GM21786 (cell line): Measurements from ENCODE around the gene UBQLN4.
"Not testable (repeated sequence)": the region's sequence is repeated elsewhere in the genome, so short reads cannot be mapped to it uniquely, and the experiment has no call there.

Experiments used
- ATAC-seq: cut with Tn5 transposase; IDR thresholded peaks from one replicate; pipeline ENCODE4 v1.9.1; 2021; ENCODE audit not compliant: unreplicated experiment

Gene UBQLN4

DNA sequence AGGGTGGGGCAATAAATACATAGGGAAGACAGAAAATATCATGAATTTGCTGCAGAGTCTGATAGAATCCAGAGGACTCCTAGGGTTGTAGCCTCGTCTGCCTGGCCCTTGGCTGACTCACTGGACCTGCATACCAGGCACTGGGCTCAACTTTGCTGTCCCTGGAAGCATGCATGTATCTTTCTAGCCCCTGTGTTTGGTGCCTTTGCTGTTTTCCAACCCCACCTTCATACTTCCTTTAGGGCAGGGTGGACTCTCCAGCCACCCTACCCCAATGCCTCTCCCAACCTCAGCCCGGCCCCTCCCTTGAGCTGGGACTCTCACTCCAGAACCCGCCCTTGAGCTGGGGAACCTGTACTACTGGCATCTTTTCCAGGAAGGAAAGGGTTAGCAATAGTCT, 8.6 kb upstream of the UBQLN4 start:
- no peak for ATAC-seq

DNA sequence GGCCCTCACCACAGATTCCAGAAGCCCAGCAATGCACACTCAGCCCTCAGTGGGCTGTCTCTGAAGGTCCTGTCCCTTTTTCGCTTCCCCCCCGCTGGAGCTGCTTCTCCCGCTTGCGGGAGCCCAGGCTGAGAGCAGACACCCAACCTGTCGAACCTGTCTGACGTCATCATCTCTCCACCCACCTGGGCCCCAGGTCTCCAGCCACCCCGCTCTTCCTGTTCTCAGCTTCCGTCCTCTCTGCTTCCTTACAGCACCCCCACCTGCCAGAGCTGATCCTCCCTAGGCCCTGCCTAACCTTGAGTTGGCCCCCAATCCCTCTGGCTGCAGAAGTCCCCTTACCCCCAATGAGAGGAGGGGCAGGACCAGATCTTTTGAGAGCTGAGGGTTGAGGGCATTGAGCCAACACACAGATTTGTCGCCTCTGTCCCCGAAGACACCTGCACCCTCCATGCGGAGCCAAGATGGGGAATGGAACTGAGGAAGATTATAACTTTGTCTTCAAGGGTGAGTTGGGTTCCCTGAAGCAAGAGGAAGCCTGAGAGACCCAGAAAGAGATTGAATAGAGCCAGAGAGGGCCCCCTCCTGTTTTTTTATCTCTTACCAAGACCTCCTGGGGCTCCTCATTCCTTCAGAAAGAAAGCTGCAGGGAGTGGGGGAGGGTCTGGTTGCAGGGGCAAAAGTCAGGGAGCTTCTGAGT, 7.5 kb upstream of the UBQLN4 start, which contains the start of gene RAB25:
Gene RAB25, plus strand, starts transcription at position 224 of the 700 bp plus-strand sequence. Its CDS starts 241 bp downstream, at position 465.
- no peak for ATAC-seq

DNA sequence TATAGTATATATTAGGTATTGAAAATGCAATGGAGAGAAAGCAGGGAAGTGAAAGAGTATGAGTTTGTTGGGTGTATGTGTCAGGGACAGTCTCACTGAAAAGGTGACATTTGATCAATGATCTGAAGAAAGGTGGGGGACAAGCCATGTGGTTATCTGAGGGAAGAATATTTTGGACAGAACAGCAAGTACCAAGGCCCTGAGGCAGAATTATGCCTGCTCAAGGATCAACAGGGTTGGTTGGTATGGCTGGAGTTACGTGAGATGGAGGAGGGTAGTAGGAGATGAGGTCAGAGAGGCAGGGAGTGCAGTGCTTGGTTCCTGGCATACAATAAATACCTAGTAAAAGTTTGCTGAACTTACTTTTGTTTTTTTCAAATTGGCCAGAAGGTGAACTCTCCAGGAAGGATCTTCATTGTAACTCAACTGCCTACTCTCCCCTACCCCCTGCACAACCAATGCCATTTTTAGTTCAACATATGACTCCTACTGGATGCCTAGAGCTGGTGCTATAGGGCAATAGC, 2.8 kb upstream of the UBQLN4 start:
- ATAC-seq: no peak

DNA sequence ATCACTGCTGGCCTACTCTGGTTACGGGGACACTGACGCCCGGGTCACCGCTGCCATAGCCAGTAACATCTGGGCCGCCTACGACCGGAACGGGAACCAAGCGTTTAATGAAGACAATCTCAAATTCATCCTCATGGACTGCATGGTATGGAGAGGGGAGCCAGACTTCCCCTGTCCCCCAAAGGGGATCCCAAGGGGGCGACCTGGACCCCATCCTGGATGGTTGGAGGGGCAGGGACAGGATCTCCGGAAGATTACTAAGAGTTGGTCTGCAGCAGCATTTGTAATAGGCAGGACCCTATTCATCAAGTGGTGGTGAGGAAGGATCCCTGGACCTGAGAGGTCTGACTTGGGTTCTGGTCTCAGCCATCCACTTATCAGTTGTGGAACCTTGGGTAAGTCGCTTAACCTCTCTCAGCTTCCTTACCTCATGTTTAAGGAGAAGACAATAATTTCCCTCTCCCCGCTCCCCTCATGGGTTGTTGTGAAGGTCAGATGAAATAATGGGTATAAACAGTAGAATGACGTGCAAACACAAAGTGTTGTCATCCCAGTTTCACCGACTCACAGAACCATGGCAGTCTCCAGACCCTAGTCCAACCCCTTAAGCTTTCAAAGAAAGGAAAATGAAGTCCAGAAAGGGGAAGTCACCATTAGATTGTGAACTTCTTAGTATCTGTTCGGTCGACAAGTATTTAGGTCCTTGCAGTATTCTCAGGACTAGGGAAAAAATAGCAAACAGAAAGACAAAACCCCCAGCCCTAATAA, 1.9 kb upstream of the UBQLN4 start:
- no peak for ATAC-seq

DNA sequence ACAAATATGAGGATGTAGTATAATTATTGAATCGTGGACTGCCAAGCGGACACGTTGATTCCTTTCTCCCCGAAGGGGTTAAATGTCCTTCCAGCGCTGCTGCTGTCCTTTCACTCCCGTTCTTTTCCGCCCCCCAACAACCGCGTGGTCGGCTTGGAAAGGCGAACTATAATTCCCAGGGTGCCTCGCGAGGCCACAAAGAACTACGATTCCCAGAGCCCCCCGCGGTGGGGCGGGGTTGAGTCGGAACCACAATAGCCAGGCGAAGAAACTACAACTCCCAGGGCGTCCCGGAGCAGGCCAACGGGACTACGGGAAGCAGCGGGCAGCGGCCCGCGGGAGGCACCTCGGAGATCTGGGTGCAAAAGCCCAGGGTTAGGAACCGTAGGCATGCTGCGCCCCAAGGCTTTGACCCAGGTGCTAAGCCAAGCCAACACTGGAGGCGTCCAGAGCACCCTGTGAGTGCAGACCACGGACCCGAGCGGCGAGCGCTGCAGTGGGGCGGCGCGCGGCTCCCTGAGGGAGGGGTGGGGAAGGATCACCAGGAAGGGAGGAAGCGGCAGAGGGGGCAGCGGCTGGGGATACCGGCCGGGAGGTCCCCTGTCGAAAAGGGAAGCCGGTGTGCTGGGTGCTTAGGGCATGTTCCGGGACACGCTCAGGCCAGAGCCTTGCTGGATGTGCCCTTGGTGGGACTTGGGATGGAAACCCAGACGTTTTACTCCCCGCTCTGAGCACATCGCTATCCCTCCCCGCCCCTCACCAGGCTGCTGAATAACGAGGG, 1.1 kb upstream of the UBQLN4 start, which contains the start of gene LAMTOR2:
Gene LAMTOR2, plus strand, starts transcription at position 283 of the 781 bp plus-strand sequence. Its CDS starts 108 bp downstream, at position 391.
- ATAC-seq: peak; percentile 75

DNA sequence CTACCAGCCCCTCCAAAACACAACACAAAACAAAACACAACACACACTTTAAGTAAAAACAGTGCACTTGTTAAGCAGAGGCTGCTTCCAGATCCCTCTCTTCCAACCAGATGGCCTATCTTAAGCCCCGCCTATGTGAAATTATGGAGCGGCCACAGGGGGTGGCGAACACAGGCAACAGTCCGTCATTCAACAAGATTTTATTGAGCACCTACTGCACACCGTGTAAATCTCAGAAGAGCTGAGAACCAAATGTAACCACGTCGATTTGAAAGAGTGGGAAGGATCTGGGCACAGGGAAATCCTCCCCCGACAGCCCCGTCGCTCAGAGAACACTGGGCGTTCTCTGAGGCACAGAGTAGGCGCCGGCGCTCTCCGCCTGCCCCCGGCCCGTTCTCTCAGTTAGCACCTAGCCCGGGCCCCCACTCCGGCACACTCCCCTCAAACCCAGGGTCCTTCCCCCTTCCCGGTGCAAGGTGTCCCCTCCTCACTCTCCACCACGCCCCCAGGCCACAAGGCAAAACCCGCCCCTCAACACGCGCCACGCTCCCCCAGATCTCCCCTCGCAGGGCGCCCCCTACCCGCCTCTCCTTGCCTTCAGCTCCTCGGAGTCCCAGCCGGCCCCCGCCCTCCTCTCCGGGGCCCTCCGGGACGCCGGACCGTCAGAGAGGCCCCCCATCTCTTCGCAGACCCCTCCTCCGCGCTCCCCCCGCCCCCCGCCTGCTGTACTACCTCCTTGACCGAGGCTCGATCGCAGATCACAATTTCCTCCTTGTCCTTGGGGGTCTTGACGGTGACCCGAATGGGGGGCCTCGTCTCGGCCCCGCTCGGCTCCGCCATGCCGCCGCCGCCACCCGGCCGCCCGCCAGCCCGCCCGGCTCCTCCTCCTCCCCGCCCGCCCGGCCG, 483 bp downstream of the UBQLN4 start:
- ATAC-seq: no peak

DNA sequence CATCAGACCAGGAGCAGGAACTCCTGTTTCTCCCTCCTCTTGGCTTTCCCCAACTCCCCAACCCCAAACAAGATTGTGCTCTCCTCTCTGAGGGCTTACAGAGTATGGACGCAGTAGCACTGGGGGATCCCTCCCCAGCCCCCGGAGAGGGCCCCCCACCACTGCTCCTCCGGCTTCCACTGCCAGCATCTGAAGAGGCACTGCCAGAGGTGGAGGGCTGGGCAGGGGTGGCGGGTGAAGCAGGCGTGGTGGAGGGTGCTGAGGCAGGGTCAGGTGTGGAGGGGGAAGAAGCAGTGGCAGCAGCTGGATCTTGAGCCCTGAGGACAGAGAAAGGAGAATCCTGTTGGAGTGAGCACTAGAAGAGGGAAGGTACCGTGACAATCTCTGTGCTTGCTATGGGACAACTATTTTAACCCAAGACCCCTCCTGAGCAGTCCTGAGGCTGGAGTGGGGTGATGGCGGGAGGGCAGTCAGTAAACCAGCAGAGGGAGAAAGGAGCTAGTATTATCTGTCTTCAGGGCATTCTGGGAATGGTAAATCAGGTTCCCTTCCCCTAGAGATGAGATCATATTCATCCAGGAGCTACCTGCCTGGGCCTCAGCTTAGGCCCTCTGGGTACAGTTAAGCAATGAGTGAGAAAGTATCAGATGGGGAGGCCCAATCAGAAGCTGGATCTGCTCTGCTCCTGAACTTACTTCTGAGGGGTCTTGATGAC, 2.4 kb downstream of the UBQLN4 start:
- ATAC-seq: no peak

DNA sequence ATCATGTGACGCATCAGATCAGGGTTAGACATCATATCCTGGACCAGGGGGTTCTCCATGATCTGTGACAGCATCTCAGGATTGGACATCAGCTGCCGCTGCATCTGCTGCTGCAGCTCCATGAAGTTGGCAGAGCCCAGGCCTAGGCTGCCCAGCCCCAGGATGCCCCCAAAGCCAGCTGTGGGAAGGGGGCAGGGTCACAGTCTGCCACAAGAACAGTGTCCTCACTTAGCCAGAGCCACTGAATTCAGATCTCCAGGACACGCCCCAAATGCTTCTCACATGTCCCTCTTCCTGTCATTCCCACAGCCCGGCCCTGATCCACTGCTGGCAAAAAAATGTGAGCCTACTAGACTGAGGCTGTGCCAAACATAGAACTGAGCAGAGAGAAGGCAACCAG, 3.2 kb downstream of the UBQLN4 start:
- no peak for ATAC-seq

DNA sequence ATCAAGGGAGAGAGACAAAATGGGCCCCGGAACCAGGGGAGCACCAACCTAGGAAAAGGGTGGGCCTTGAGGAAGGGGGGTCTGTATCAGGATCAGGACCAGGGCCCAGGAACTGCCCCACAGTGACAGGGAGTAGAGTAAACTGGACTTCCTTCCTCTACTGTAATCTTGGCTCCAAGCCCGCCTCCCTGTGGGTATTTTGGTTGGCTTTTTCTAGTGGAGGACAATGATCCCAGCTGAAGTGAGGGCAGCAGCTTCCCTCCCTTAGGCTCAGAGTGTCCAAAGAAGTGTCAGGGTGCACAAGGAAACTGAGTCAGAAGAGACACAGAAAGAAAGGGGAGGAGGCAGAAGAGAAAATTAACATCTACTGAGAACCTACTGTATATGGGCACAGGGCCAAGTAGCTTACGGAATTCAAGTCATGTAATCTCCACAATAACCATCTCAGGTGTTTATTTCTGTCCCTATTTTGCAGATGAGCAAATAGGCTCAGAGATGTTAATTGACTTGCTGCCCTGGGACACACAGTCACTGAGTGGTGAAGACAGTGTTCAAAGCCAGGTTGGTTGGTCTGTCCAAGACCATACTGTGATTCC, 4.8 kb downstream of the UBQLN4 start:
- ATAC-seq: no peak

DNA sequence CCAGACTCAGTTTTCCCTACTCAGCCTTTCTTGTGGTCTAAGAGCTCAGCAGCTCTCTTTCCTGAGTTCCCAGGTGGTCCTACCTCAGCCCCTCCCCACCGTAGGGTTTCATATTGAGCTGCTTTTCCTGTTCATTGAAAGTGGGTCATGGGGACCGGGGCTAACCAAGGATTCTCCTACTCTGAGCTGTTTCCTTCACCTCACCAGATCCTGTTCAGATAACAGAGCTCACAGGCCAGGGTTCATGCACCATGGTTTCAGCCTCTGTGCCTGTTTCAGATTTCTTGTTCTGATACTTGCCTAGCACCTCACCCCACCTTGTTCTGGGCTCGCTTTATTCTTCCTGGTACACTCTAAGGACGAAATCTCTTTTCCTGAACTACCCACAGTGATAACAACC, 8.5 kb downstream of the UBQLN4 start:
- no peak for ATAC-seq

DNA sequence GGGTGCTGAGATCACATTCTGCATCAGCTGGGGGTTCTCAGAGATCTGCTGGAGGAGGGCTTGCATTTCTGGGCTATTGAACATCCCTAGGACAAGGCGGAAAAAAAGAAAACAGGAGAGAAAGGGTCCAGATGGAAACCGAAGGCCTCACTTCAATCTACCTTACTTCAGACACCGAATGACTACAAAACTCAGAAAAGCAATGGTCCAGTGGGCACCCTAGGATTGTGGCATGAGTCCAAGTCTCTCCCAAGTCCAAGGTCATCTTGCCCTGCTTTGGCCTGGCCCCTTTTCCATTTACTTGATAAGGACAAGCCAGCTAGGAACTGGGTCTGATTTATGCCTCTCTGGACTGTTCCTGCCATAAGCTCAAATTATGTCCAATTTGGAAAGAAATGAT, 10.8 kb downstream of the UBQLN4 start:
- no peak for ATAC-seq

DNA sequence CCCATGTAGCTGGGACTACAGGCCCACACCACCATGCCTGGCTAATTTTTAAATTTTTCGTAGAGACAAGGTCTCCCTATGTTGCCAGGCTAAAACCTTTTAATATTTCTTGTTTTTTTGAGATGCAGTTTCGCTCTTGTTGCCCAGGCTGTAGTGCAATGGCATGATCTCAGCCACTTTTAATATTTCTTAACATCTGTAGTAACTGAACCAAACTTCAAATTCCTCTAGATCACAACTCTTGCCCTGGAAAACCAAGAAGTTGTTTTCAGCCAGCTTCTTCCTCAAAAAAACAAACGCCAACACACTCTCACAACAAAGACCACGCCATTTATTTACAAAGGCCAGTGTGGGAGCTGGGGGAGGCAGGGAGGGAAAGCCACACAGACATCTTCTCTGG, 18.6 kb downstream of the UBQLN4 start:
- not testable (repeated sequence) for ATAC-seq

DNA sequence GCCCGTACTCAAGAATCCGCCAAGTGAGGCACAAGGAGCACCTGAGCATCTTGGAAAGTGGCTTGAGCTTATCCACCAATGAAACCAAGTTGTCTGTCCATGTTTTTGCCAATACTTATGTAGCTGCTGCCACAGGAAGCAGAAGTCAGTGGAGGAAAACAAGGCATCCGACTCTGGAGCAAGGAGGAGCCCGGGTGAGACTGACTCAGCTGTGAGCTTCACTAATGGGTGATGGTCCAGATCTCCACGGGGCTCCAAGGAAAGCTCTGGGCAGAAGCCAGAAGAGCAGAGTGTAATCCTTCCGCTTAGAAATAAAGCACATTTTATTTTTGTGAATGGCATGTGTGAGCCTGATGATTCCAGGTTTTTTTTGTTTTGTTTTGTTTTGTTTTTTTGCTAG, 20.6 kb downstream of the UBQLN4 start:
- no peak for ATAC-seq

DNA sequence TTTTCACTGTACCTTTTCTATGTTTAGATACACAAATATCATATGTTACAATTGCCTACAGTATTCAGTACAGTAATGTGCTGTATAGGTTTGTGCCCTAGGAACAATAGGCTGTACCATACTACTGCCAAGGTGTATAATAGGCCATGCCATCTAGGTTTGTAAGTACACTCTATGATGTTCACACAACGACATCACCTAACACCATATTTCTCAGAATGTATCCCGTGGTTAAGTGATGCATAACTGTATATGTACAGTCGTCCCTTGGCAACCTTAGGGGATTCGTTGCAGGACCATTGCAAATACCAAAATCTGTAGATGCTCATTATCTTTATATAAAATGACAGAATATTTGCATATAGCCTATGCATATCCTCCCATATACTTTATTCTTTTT, 27.0 kb downstream of the UBQLN4 start:
- no peak for ATAC-seq

DNA sequence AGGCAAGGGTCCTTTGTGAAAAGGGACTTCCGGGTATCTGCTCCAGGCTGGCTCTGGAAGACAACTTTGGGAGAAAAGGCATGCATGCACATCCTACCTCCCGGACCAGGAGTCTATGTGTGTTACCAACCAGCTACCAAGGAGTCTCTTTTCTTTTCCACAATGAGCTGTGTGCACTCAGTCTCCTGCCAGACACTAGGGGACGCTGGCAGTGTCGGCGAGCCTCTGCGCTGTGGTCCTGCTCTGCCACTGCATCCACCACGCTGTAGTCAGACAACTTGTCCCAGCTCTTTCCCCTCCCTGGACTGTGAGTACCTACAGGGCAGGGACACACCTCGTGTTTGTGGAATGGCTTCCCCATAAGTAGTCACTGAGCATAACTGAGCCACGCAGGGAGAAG, 27.7 kb downstream of the UBQLN4 start:
- no peak for ATAC-seq

DNA sequence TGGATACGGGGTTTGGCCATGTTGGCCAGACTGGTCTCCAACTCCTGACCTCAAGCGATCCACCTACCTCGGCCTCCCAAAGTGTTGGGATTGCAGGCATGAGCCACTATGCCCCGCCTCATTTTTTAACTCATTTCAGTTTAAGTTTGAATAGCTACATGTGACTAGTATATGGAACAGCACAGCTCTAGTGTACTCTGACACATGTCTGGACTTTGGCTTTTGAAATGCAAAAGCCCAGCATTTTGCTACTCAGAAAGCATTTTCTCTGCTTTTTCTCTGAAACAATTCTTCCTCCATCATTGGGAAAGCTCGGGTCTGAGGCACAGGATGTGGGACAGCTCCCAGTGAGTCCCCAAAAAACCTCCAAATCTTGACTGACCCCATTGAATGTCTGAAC, 28.8 kb downstream of the UBQLN4 start:
- no peak for ATAC-seq

DNA sequence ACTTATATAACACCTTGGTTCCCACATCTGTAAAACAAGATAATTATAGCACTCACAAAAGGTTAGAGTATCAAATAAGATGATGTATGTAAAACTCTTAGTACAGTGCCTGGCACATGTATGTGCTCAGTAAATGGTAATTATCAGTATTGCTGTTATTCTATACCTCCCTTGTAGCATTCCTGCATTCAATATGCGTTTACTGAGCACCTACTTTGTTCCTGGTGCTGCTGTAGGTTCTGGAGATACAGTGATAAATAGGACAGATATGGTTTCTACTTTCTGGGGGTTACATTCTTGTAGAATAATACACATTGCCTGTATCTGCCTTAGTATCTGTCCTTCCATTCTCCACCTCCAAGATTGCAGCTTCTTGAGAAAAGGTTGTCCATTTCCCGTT, 31.6 kb downstream of the UBQLN4 start:
- no peak for ATAC-seq

DNA sequence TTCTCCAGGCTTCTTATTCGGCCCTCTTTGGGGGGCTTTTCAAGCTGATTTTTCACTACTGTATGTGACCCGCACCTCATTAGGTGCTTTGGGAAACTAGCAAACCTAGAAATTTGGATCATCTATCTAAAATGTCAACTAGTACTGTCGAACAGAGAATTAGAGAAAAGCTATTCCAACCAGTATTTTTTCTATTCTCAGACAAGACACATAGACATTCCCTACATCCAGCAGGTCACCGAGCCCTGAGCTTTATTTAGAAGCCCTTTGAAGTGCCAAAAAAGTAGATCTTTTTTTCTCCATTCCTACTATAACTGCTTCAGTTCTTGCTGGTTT, 32.5 kb downstream of the UBQLN4 start:
- no peak for ATAC-seq

DNA sequence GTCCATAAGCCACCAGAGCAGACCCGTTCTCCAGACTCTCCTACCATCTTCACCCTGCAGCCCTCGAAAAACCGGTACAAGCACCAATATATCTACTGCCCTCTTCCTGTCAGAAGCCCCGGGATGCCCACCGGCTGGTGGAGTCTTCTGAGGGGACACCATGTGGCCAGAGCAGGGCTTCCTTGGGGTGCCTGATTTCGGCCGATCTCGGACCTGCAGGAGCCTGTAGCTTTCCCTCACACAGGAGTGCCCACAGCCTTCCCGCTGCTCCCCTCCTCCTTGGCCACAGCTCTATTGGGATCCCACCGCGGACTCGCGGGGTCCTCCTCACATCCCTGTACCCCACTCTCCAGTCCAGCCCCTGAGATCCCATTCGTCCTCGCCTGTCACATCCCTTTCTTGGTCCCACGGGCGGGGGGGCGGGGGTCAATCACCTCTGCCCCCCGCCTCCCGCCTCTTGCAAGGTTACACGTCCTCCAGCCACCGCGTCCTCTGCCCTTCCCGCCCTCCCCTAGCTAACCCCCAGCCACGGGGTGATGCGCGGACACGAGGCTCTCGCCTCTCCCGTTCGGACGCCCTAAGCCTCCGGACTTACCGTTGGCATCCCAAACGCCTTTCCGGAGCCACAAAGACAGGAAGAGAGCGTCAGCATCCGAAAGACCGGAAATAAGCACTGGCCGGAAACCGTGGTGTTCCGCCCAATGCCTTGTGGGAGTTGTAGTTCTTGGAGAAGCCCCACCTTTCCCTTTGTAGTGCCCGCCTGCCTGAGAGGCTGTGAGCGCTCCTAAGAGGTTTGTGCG, 33.1 kb downstream of the UBQLN4 start, which contains the start of gene SSR2:
Gene SSR2, minus strand, starts transcription at position 659 of the 800 bp plus-strand sequence. CDS start 784 bp downstream, outside the sequence.
- peak; percentile 97 for ATAC-seq
